CD4-positive, alpha-beta T cell (primary cell): Measurements from ENCODE around the gene CENPT. TPM values are rescaled to one million over a fixed set of nuclear protein-coding genes. Genes with fewer than 3 reads are reported as not detected.

Source experiments
- ATAC-seq: fragments of 200-7000 bp; cut with Tn5 transposase; one replicate; pipeline ENCODE4 v1.10.0; 2022; ENCODE audit warnings: mild to moderate bottlenecking; ENCODE audit not compliant: poor library complexity
- CTCF ChIA-PET: fragments of 350-600 bp; sonication (Branson Sonifier 250); formaldehyde crosslinking; loops from one replicate; lab custom pipeline; 2021; ENCODE audit warnings: antibody characterized with exemption, inconsistent platforms; lab: Charles Lee
- POLR2A ChIA-PET: fragments of 350-600 bp; sonication (Branson Sonifier 250); formaldehyde crosslinking; loops from one replicate; lab custom pipeline; 2021; ENCODE audit warnings: antibody characterized with exemption, inconsistent platforms; lab: Charles Lee
- DNase-seq, 14 experiments: peaks; one replicate each; pipeline ENCODE4 v3.0.0-alpha.2; 2013 to 2020; ENCODE audit warnings: mixed read lengths in 2 of 14
- H3K27ac ChIP-seq, 2 donors: one replicate each; pipeline versions ENCODE4 v1.5.1 to v1.7.0; 2013; ENCODE audit warnings: low read length in 2 of 2, low read depth in 1 of 2, mild to moderate bottlenecking in 1 of 2
- H3K27me3 ChIP-seq, 2 experiments: 1 replicate in 1 of 2; 2 replicates in 1 of 2; pipeline versions ENCODE4 v1.6.1 to v1.7.0; 2013; ENCODE audit warnings: low read length in 2 of 2, control low read depth in 1 of 2, mild to moderate bottlenecking in 1 of 2, moderate library complexity in 1 of 2; ENCODE audit not compliant: insufficient read depth in 2 of 2, control insufficient read depth in 1 of 2
- H3K36me3 ChIP-seq: one replicate; pipeline ENCODE4 v1.6.1; 2013; ENCODE audit warnings: low read length, control low read depth; ENCODE audit not compliant: insufficient read depth
- H3K4me1 ChIP-seq: one replicate; pipeline ENCODE4 v1.6.1; 2013; ENCODE audit warnings: low read length, control low read depth; ENCODE audit not compliant: insufficient read depth
- H3K4me3 ChIP-seq: one replicate; pipeline ENCODE4 v1.5.1; 2013; ENCODE audit warnings: mild to moderate bottlenecking, low read length, moderate library complexity
- H3K9me3 ChIP-seq, 2 experiments: 1 replicate in 1 of 2; 2 replicates in 1 of 2; pipeline versions ENCODE4 v1.6.1 to v1.7.0; 2013; ENCODE audit warnings: low read length in 2 of 2, mild to moderate bottlenecking in 2 of 2, control low read depth in 1 of 2, moderate library complexity in 1 of 2; ENCODE audit not compliant: control insufficient read depth in 1 of 2, insufficient read depth in 1 of 2
- H3K27ac Mint-ChIP-seq: one replicate; pipeline ENCODE4 v1.8.0; 2020; ENCODE audit warnings: mixed read lengths
- H3K27me3 Mint-ChIP-seq: one replicate; pipeline ENCODE4 v1.8.0; 2021; ENCODE audit warnings: mixed read lengths
- H3K36me3 Mint-ChIP-seq: one replicate; pipeline ENCODE4 v1.8.0; 2021; ENCODE audit warnings: low read depth, mixed read lengths
- H3K4me1 Mint-ChIP-seq: one replicate; pipeline ENCODE4 v1.8.0; 2021; ENCODE audit warnings: low read depth, mixed read lengths
- H3K4me3 Mint-ChIP-seq: one replicate; pipeline ENCODE4 v1.8.0; 2020; ENCODE audit warnings: mild to moderate bottlenecking, mixed read lengths
- H3K9me3 Mint-ChIP-seq: one replicate; pipeline ENCODE4 v1.8.0; 2020; ENCODE audit warnings: mixed read lengths
- intact Hi-C, 2 experiments: fragments of 100-400 bp; cut with DNase I in 1 of 2; cut with micrococcal nuclease in 1 of 2; formaldehyde crosslinking; loops; one replicate each; pipeline versions ENCODE4 v1.15.1 to v1.9.0; 2023 to 2025; cut with DNase I, micrococcal nuclease
- total RNA-seq, 174 experiments: library from RNA in 2 of 174; stranded (reverse) in 2 of 174; gene quantifications; one replicate each; pipeline ENCODE4 v1.2.3 and lab custom pipeline; 2021 to 2026
- TF ChIP-seq, protein P1 (sequence below): fragments of 200-600 bp; IDR thresholded peaks from one replicate; pipeline ENCODE4 v1.8.0; 2022; ENCODE audit warnings: antibody characterized with exemption, mild to moderate bottlenecking

Gene CENPT
- total RNA-seq, 2 experiments from 2014 or later = 77.5 to 84.1 TPM

- Histone ChIP-seq H3K4me1 (peaks cover 59% of the 10 kb centered on the region), H3K27me3 (no peaks in the 10 kb centered on the region), H3K36me3 (peaks cover 25% of the 10 kb centered on the region), H3K4me3 (peak overlapping the region; percentile 0), H3K27ac (peak overlapping the region in 1 of 2 donors; percentile 24), H3K9me3 (no peaks in the 10 kb centered on the region)
- ATAC-seq (no peak), DNase-seq (peak in 11 of 14 experiments; percentile 9 to 75 (median 30))
- Mint-ChIP-seq H3K9me3 (no peaks in the 10 kb centered on the region), H3K4me1 (peaks cover 79% of the 10 kb centered on the region), H3K36me3 (peaks cover 76% of the 10 kb centered on the region), H3K27me3 (no peaks in the 10 kb centered on the region), H3K4me3 (peak overlapping the region; percentile 40), H3K27ac (peak overlapping the region; percentile 60)
- ChIA-PET POLR2A (interaction anchor here (0.6 to 1.3 kb wide), 6 partner anchors 15 to 239 kb away, joined by 3 to 7 read pairs (median 3); partner anchors contain the start of genes CTCF and GFOD2), CTCF (interaction anchor here (1.3 to 5.3 kb wide), 2 partner anchors 15 to 129 kb away, joined by 4 to 35 read pairs; no protein-coding TSS in a partner anchor)
- intact Hi-C loops = loop anchor here in 1 of 2 experiments (10.0 kb wide), 1 partner anchor 557 kb away; the partner anchor contains the start of genes FHOD1 and SLC9A5
- TF ChIP-seq, protein P1, sequence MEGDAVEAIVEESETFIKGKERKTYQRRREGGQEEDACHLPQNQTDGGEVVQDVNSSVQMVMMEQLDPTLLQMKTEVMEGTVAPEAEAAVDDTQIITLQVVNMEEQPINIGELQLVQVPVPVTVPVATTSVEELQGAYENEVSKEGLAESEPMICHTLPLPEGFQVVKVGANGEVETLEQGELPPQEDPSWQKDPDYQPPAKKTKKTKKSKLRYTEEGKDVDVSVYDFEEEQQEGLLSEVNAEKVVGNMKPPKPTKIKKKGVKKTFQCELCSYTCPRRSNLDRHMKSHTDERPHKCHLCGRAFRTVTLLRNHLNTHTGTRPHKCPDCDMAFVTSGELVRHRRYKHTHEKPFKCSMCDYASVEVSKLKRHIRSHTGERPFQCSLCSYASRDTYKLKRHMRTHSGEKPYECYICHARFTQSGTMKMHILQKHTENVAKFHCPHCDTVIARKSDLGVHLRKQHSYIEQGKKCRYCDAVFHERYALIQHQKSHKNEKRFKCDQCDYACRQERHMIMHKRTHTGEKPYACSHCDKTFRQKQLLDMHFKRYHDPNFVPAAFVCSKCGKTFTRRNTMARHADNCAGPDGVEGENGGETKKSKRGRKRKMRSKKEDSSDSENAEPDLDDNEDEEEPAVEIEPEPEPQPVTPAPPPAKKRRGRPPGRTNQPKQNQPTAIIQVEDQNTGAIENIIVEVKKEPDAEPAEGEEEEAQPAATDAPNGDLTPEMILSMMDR = no peak
These were observed 45.6 kb downstream of the CENPT start for GRCh38 chr16:67801883-67802282.

DNA sequence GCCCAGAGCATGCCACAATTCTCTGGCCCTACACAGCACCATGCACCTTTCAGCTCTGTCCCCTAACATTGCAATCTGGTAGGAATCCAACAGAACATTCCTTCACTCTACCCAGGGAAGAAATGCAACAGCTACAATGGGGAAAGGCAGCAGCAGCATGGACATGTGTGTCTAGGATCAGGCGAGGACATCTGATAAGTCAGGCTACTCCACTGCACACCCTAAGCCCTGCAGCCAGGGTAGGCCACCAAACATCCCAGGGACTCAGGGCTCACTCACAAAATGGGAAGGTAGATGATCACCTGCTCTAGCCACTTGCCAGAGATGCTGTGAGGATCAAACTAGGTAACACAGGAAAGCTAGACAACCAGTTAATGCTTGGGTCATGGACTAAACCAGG, 46.3 kb downstream of the CENPT start:
- Mint-ChIP-seq H3K27me3 (no peaks in the 10 kb centered on the region), H3K4me1 (peaks cover 81% of the 10 kb centered on the region), H3K4me3 (peak overlapping the region; percentile 40), H3K9me3 (no peaks in the 10 kb centered on the region), H3K36me3 (peaks cover 79% of the 10 kb centered on the region), H3K27ac (peak overlapping the region; percentile 60)
- H3K4me3 ChIP-seq = no peak overlapping the region
- intact Hi-C loops = loop anchor here in 1 of 2 experiments (10.0 kb wide), 1 partner anchor 556 kb away; the partner anchor contains the start of genes FHOD1 and SLC9A5
- peaks cover 28% of the 10 kb centered on the region for H3K36me3 ChIP-seq
- POLR2A ChIA-PET = interaction anchor here (0.6 to 1.3 kb wide), 4 partner anchors 20 to 204 kb away, joined by 3 to 7 read pairs (median 4); partner anchors contain the start of gene GFOD2
- H3K9me3 ChIP-seq = no peaks in the 10 kb centered on the region
- DNase-seq = no peak
- H3K27ac ChIP-seq = no peak overlapping the region
- H3K4me1 ChIP-seq = peaks cover 57% of the 10 kb centered on the region
- TF ChIP-seq, protein P1 = no peak
- no peak for ATAC-seq
- CTCF ChIA-PET = interaction anchor here (0.6 to 5.3 kb wide), 3 partner anchors 15 to 1508 kb away, joined by 4 to 35 read pairs (median 4); no protein-coding TSS in a partner anchor
- no peaks in the 10 kb centered on the region for H3K27me3 ChIP-seq

- POLR2A ChIA-PET = interaction anchor here (0.6 to 0.7 kb wide), 2 partner anchors 9 to 205 kb away, joined by 3 read pairs; no protein-coding TSS in a partner anchor
- intact Hi-C loops = loop anchor here in 1 of 2 experiments (10.0 kb wide), 1 partner anchor 556 kb away; the partner anchor contains the start of genes FHOD1 and SLC9A5
- TF ChIP-seq, protein P1 = no peak
- Histone ChIP-seq H3K9me3 (no peaks in the 10 kb centered on the region), H3K27me3 (no peaks in the 10 kb centered on the region), H3K27ac (no peak overlapping the region), H3K36me3 (peaks cover 28% of the 10 kb centered on the region), H3K4me1 (peaks cover 49% of the 10 kb centered on the region), H3K4me3 (no peak overlapping the region)
- ATAC-seq (no peak), DNase-seq (no peak)
- H3K36me3 Mint-ChIP-seq = peaks cover 76% of the 10 kb centered on the region
- CTCF ChIA-PET = interaction anchor here (0.6 to 5.3 kb wide), 3 partner anchors 16 to 128 kb away, joined by 3 to 35 read pairs (median 4); no protein-coding TSS in a partner anchor
- H3K4me1 Mint-ChIP-seq = peaks cover 78% of the 10 kb centered on the region
- H3K9me3 Mint-ChIP-seq = no peaks in the 10 kb centered on the region
- peak overlapping the region; percentile 60 for H3K27ac Mint-ChIP-seq
- no peak overlapping the region for H3K4me3 Mint-ChIP-seq
- no peaks in the 10 kb centered on the region for H3K27me3 Mint-ChIP-seq
These were observed 47.1 kb downstream of the CENPT start for GRCh38 chr16:67800338-67800926.
